ENCODE measurements around the gene MYO5B. TPM values are rescaled to one million over a fixed set of nuclear protein-coding genes. Genes with fewer than 3 reads are reported as not detected.

The MYO5B gene
- total RNA-seq, 2 experiments from 2014 or later: not detected

GRCh38 chr18:49862656-49863385, 332.1 kb downstream of the MYO5B start:
- Histone ChIP-seq H3K27ac (ENCODE audit: low read depth in 1 of 2, low read length in 2 of 2) (no peak overlapping the region), H3K36me3 (ENCODE audit: insufficient read depth, low read length) (no peaks in the 10 kb centered on the region), H3K4me3 (ENCODE audit: low read length) (no peak overlapping the region), H3K27me3 (ENCODE audit: control insufficient read depth in 1 of 2, insufficient read depth in 2 of 2, low read length in 2 of 2) (no peaks in the 10 kb centered on the region), H3K9me3 (ENCODE audit: control insufficient read depth in 1 of 2, insufficient read depth in 1 of 2, low read length in 2 of 2) (no peaks in the 10 kb centered on the region), H3K4me1 (ENCODE audit: insufficient read depth, low read length) (peaks cover 9% of the 10 kb centered on the region)
- Mint-ChIP-seq H3K36me3 (ENCODE audit: low read depth) (no peaks in the 10 kb centered on the region), H3K4me1 (ENCODE audit: low read depth) (no peaks in the 10 kb centered on the region), H3K27me3 (peaks cover 5% of the 10 kb centered on the region), H3K4me3 (no peak overlapping the region), H3K9me3 (no peaks in the 10 kb centered on the region), H3K27ac (no peak overlapping the region)
- intact Hi-C loops (cut with DNase I, micrococcal nuclease): no loop called here
- ChIA-PET POLR2A (interaction anchor here (0.6 kb wide), 1 partner anchor 8 kb away, joined by 3 read pairs; no protein-coding TSS in a partner anchor), CTCF (interaction anchor here (0.7 to 5.2 kb wide), 2 partner anchors 305 to 353 kb away, joined by 3 to 42 read pairs; no protein-coding TSS in a partner anchor)
- no peak for ATAC-seq (ENCODE audit: poor library complexity)
- DNase-seq: no peak
- TF ChIP-seq, protein P1, sequence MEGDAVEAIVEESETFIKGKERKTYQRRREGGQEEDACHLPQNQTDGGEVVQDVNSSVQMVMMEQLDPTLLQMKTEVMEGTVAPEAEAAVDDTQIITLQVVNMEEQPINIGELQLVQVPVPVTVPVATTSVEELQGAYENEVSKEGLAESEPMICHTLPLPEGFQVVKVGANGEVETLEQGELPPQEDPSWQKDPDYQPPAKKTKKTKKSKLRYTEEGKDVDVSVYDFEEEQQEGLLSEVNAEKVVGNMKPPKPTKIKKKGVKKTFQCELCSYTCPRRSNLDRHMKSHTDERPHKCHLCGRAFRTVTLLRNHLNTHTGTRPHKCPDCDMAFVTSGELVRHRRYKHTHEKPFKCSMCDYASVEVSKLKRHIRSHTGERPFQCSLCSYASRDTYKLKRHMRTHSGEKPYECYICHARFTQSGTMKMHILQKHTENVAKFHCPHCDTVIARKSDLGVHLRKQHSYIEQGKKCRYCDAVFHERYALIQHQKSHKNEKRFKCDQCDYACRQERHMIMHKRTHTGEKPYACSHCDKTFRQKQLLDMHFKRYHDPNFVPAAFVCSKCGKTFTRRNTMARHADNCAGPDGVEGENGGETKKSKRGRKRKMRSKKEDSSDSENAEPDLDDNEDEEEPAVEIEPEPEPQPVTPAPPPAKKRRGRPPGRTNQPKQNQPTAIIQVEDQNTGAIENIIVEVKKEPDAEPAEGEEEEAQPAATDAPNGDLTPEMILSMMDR (IDR thresholded peaks at IDR 0.05): no peak

- Mint-ChIP-seq H3K36me3 (ENCODE audit: low read depth) (no peaks in the 10 kb centered on the region), H3K4me3 (no peak overlapping the region), H3K9me3 (no peaks in the 10 kb centered on the region), H3K27me3 (peaks cover 5% of the 10 kb centered on the region), H3K4me1 (ENCODE audit: low read depth) (no peaks in the 10 kb centered on the region), H3K27ac (no peak overlapping the region)
- POLR2A ChIA-PET: no interaction called here
- TF ChIP-seq, protein P1 (IDR thresholded peaks at IDR 0.05): peak; percentile 48
- intact Hi-C loops (cut with DNase I, micrococcal nuclease): loop anchor here (1.0 to 2.0 kb wide), 2 partner anchors 302 to 1185 kb away; no protein-coding TSS in a partner anchor
- no peak overlapping the region for H3K27ac ChIP-seq (ENCODE audit: low read depth in 1 of 2, low read length in 2 of 2)
- DNase-seq: peak in 3 of 14 experiments; percentile 31 to 42 (median 33)
- no peaks in the 10 kb centered on the region for H3K27me3 ChIP-seq (ENCODE audit: control insufficient read depth in 1 of 2, insufficient read depth in 2 of 2, low read length in 2 of 2)
- H3K36me3 ChIP-seq (ENCODE audit: insufficient read depth, low read length): no peaks in the 10 kb centered on the region
- no peak overlapping the region for H3K4me3 ChIP-seq (ENCODE audit: low read length)
- no peaks in the 10 kb centered on the region for H3K9me3 ChIP-seq (ENCODE audit: control insufficient read depth in 1 of 2, insufficient read depth in 1 of 2, low read length in 2 of 2)
- ATAC-seq (ENCODE audit: poor library complexity): no peak
- CTCF ChIA-PET: interaction anchor here (0.7 to 5.2 kb wide), 2 partner anchors 104 to 352 kb away, joined by 3 to 42 read pairs; no protein-coding TSS in a partner anchor
- peaks cover 9% of the 10 kb centered on the region for H3K4me1 ChIP-seq (ENCODE audit: insufficient read depth, low read length)
These were observed 333.3 kb downstream of the MYO5B start for GRCh38 chr18:49861659-49862058.

DNA sequence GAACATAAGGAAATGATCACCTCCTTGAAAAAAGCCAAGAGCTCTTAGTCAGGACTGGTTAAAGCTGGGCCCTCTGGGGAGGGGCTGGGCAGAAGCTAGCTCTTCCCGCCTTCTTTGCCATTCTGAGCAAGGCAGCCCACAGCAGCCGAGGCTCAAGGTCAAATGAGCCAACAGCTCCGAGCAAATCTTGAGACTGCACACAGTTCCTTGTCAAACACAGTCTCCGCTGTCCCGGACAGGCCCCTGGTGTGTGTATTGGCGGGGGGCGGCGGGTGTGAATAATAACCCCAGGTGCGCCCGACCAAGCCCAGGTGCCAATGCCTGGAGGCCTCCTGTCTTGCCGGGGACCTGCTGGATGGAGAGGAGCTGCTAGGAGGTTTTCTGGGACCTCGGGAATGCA, 335.2 kb downstream of the MYO5B start:
- DNase-seq: no peak
- Histone ChIP-seq H3K4me3 (ENCODE audit: low read length) (no peak overlapping the region), H3K4me1 (ENCODE audit: insufficient read depth, low read length) (peaks cover 9% of the 10 kb centered on the region), H3K9me3 (ENCODE audit: control insufficient read depth in 1 of 2, insufficient read depth in 1 of 2, low read length in 2 of 2) (no peaks in the 10 kb centered on the region), H3K36me3 (ENCODE audit: insufficient read depth, low read length) (no peaks in the 10 kb centered on the region), H3K27me3 (ENCODE audit: control insufficient read depth in 1 of 2, insufficient read depth in 2 of 2, low read length in 2 of 2) (no peaks in the 10 kb centered on the region), H3K27ac (ENCODE audit: low read depth in 1 of 2, low read length in 2 of 2) (no peak overlapping the region)
- ChIA-PET CTCF (interaction anchor here (5.2 kb wide), 1 partner anchor 350 kb away, joined by 42 read pairs; no protein-coding TSS in a partner anchor), POLR2A (interaction anchor here (0.5 to 1.3 kb wide), 2 partner anchors 95 to 349 kb away, joined by 3 read pairs; no protein-coding TSS in a partner anchor)
- Mint-ChIP-seq H3K4me3 (no peak overlapping the region), H3K4me1 (ENCODE audit: low read depth) (no peaks in the 10 kb centered on the region), H3K9me3 (no peaks in the 10 kb centered on the region), H3K36me3 (ENCODE audit: low read depth) (no peaks in the 10 kb centered on the region), H3K27ac (no peak overlapping the region), H3K27me3 (no peaks in the 10 kb centered on the region)
- intact Hi-C loops (cut with DNase I, micrococcal nuclease): loop anchor here in 1 of 2 experiments (2.0 to 10.0 kb wide), 3 partner anchors 498 to 1183 kb away; no protein-coding TSS in a partner anchor
- ATAC-seq (ENCODE audit: poor library complexity): no peak
- TF ChIP-seq, protein P1 (IDR thresholded peaks at IDR 0.05): no peak
